H9 (cell line): Measurements from ENCODE around the gene RBP4. TPM values are rescaled to one million over a fixed set of nuclear protein-coding genes. Genes with fewer than 3 reads are reported as not detected.

Experiments
- DNase-seq: peaks from one replicate; pipeline ENCODE4 v3.0.0-alpha.2; 2017
- H2AFZ ChIP-seq: one replicate; pipeline ENCODE4 v1.6.1; 2013; ENCODE audit warnings: mild to moderate bottlenecking, low read length, control low read depth, moderate library complexity
- H2AK5ac ChIP-seq: 2 replicates; pipeline ENCODE4 v1.6.1; 2013; ENCODE audit warnings: low read length, control low read depth, mixed read lengths; ENCODE audit not compliant: insufficient read length
- H2BK120ac ChIP-seq: one replicate; pipeline ENCODE4 v1.6.1; 2013; ENCODE audit warnings: low read depth, mild to moderate bottlenecking, low read length, control low read depth, inconsistent platforms; ENCODE audit not compliant: poor library complexity, severe bottlenecking
- H2BK12ac ChIP-seq: 2 replicates; pipeline ENCODE4 v1.6.1; 2013; ENCODE audit warnings: low read length, control low read depth, mixed read lengths, low read depth; ENCODE audit not compliant: insufficient read length
- H2BK15ac ChIP-seq: 2 replicates; pipeline ENCODE4 v1.6.1; 2013; ENCODE audit warnings: low read depth, low read length, control low read depth
- H2BK20ac ChIP-seq: one replicate; pipeline ENCODE4 v1.6.1; 2013; ENCODE audit warnings: low read depth, mild to moderate bottlenecking, low read length, control low read depth, inconsistent platforms; ENCODE audit not compliant: poor library complexity, severe bottlenecking
- H2BK5ac ChIP-seq: 2 replicates; pipeline ENCODE4 v1.6.1; 2013; ENCODE audit warnings: low read length, control low read depth, mixed read lengths; ENCODE audit not compliant: insufficient read length
- H3K14ac ChIP-seq: 2 replicates; pipeline ENCODE4 v1.6.1; 2013; ENCODE audit warnings: low read length, control low read depth; ENCODE audit not compliant: insufficient read depth
- H3K18ac ChIP-seq: 2 replicates; pipeline ENCODE4 v1.6.1; 2013; ENCODE audit warnings: low read depth, mild to moderate bottlenecking, mixed read lengths, low read length, control low read depth; ENCODE audit not compliant: insufficient read length
- H3K23ac ChIP-seq: 2 replicates; pipeline ENCODE4 v1.6.1; 2013; ENCODE audit warnings: low read length, control low read depth, mixed read lengths, low read depth; ENCODE audit not compliant: insufficient read length
- H3K23me2 ChIP-seq: 2 replicates; pipeline ENCODE4 v1.6.1; 2013; ENCODE audit warnings: low read depth, mild to moderate bottlenecking, mixed read lengths, low read length, control low read depth; ENCODE audit not compliant: insufficient read length, poor library complexity, severe bottlenecking
- H3K27ac ChIP-seq: 2 replicates; pipeline ENCODE4 v1.5.1; 2013; ENCODE audit warnings: low read length, control low read depth, mixed read lengths, low read depth; ENCODE audit not compliant: insufficient read length
- H3K27me3 ChIP-seq: 2 replicates; pipeline ENCODE4 v1.6.1; 2013; ENCODE audit warnings: low read length, control low read depth, inconsistent platforms; ENCODE audit not compliant: insufficient read depth
- H3K4ac ChIP-seq: 2 replicates; pipeline ENCODE4 v1.6.1; 2013; ENCODE audit warnings: low read depth, mild to moderate bottlenecking, control low read depth, inconsistent platforms, low read length, moderate library complexity
- H3K4me1 ChIP-seq: 2 replicates; pipeline ENCODE4 v1.6.1; 2013; ENCODE audit warnings: low read length, control low read depth, inconsistent platforms; ENCODE audit not compliant: insufficient read depth
- H3K4me2 ChIP-seq: 2 replicates; pipeline ENCODE4 v1.6.1; 2013; ENCODE audit warnings: low read length, control low read depth, mixed read lengths; ENCODE audit not compliant: insufficient read length, insufficient read depth
- H3K56ac ChIP-seq: 2 replicates; pipeline ENCODE4 v1.6.1; 2013; ENCODE audit warnings: low read depth, mild to moderate bottlenecking, mixed read lengths, low read length, control low read depth; ENCODE audit not compliant: insufficient read length
- H3K79me1 ChIP-seq: 2 replicates; pipeline ENCODE4 v1.6.1; 2013; ENCODE audit warnings: low read depth, mild to moderate bottlenecking, moderate library complexity, low read length, control low read depth, inconsistent platforms; ENCODE audit not compliant: insufficient read depth, poor library complexity, severe bottlenecking
- H3K79me2 ChIP-seq: 2 replicates; pipeline ENCODE4 v1.6.1; 2013; ENCODE audit warnings: low read length, control low read depth, inconsistent platforms; ENCODE audit not compliant: insufficient read depth
- H3K9ac ChIP-seq: 2 replicates; pipeline ENCODE4 v1.6.1; 2013; ENCODE audit warnings: low read length, control low read depth, mixed read lengths; ENCODE audit not compliant: insufficient read length; ENCODE audit errors: extremely low read depth
- H3K9me3 ChIP-seq: one replicate; pipeline ENCODE4 v1.6.1; 2013; ENCODE audit warnings: low read depth, low read length, inconsistent platforms; ENCODE audit not compliant: control insufficient read depth
- H3T11ph ChIP-seq: one replicate; pipeline ENCODE4 v1.6.1; 2013; ENCODE audit warnings: mild to moderate bottlenecking, low read length, control low read depth, inconsistent platforms
- H4K20me1 ChIP-seq: one replicate; pipeline ENCODE4 v1.6.1; 2013; ENCODE audit not compliant: control insufficient read depth, insufficient read length, insufficient read depth
- H4K5ac ChIP-seq: 2 replicates; pipeline ENCODE4 v1.6.1; 2013; ENCODE audit warnings: low read depth, mild to moderate bottlenecking, mixed read lengths, low read length, control low read depth; ENCODE audit not compliant: insufficient read length
- H4K8ac ChIP-seq: replicated peaks from 2 replicates; pipeline ENCODE4 v1.6.1; 2013; ENCODE audit warnings: low read length, control low read depth, mixed read lengths, low read depth; ENCODE audit not compliant: insufficient read length
- H4K91ac ChIP-seq: 2 replicates; pipeline ENCODE4 v1.6.1; 2013; ENCODE audit warnings: low read depth, mild to moderate bottlenecking, moderate library complexity, mixed read lengths, low read length, control low read depth; ENCODE audit not compliant: insufficient read length
- H3K27ac Mint-ChIP-seq, 3 experiments: 2 replicates in 2 of 3; 3 replicates in 1 of 3; pipeline ENCODE4 v1.8.0; 2020 to 2021; ENCODE audit warnings: mixed read lengths in 3 of 3, mild to moderate bottlenecking in 1 of 3, moderate library complexity in 1 of 3
- H3K27me3 Mint-ChIP-seq: 2 replicates; pipeline ENCODE4 v1.8.0; 2021; ENCODE audit warnings: low read depth, mild to moderate bottlenecking, moderate library complexity, mixed read lengths
- H3K36me3 Mint-ChIP-seq, 3 experiments: 2 replicates in 2 of 3; 3 replicates in 1 of 3; pipeline ENCODE4 v1.8.0; 2020 to 2021; ENCODE audit warnings: low read depth in 3 of 3, mixed read lengths in 3 of 3; ENCODE audit not compliant: insufficient read depth in 1 of 3
- H3K4me1 Mint-ChIP-seq, 2 experiments: 2 replicates each; pipeline ENCODE4 v1.8.0; 2020; ENCODE audit warnings: mixed read lengths in 2 of 2
- H3K4me3 Mint-ChIP-seq, 2 experiments: 2 replicates in 1 of 2; 3 replicates in 1 of 2; pipeline ENCODE4 v1.8.0; 2020 to 2021; ENCODE audit warnings: mild to moderate bottlenecking in 2 of 2, mixed read lengths in 2 of 2, moderate library complexity in 1 of 2
- H3K9me3 Mint-ChIP-seq, 2 experiments: 2 replicates in 1 of 2; 3 replicates in 1 of 2; pipeline ENCODE4 v1.8.0; 2020; ENCODE audit warnings: mild to moderate bottlenecking in 2 of 2, mixed read lengths in 2 of 2, moderate library complexity in 1 of 2
- CTCF ChIP-seq: fragments of 200-600 bp; sonication (generic); conservative IDR thresholded peaks from 3 replicates; pipeline ENCODE4 v1.8.0; 2021; ENCODE audit warnings: antibody characterized with exemption, mild to moderate bottlenecking
- WGBS: extraction: QIAGEN DNeasy Blood & Tissue Kit; methylation state at CpG from one replicate; pipeline ENCODE4 v1.1.7; 2013; ENCODE audit warnings: missing lambda C conversion rate, low lambda C conversion rate, mixed read lengths; ENCODE audit not compliant: insufficient read length; ENCODE audit errors: extremely low coverage; 5-methylcytosine and 5-hydroxymethylcytosine counted together
- total RNA-seq: library from RNA; stranded (reverse); gene quantifications from 2 replicates; pipeline ENCODE4 v1.2.1, GENCODE V29; 2021

The RBP4 gene
- total RNA-seq, 1 experiment from 2014 or later = not detected

- no peaks in the 10 kb centered on the region for H3K9me3 Mint-ChIP-seq
- Histone ChIP-seq H3K4me2 (peak overlapping the region; percentile 71), H3K18ac (no peak overlapping the region), H2AFZ (no peak overlapping the region), H3K4me1 (no peaks in the 10 kb centered on the region), H3K9me3 (no peaks in the 10 kb centered on the region), H4K91ac (no peak overlapping the region), H2AK5ac (no peak overlapping the region), H3K56ac (no peak overlapping the region), H2BK20ac (no peak overlapping the region), H3K79me2 (no peaks in the 10 kb centered on the region), H2BK5ac (no peak overlapping the region), H2BK120ac (no peak overlapping the region), H4K8ac (no peak overlapping the region), H3K27ac (no peak overlapping the region), H2BK15ac (no peak overlapping the region), H2BK12ac (no peak overlapping the region), H3K9ac (no peak overlapping the region), H3K27me3 (peaks cover 24% of the 10 kb centered on the region), H3K79me1 (no peaks in the 10 kb centered on the region), H4K20me1 (no peaks in the 10 kb centered on the region), H3K4ac (no peak overlapping the region), H4K5ac (no peak overlapping the region), H3T11ph (no peak overlapping the region), H3K23me2 (peaks cover 7% of the 10 kb centered on the region), H3K14ac (no peak overlapping the region), H3K23ac (no peak overlapping the region)
- peaks cover 78% of the 10 kb centered on the region for H3K27me3 Mint-ChIP-seq
- no CpG with 5 or more reads among the region's 60 CpGs for WGBS
- no peak for TF ChIP-seq CTCF
- peaks cover 14 to 15% of the 10 kb centered on the region in 2 experiments for H3K4me1 Mint-ChIP-seq
- peak overlapping the region; percentile 65 to 82 for H3K4me3 Mint-ChIP-seq
- H3K27ac Mint-ChIP-seq = no peak overlapping the region
- no peaks in the 10 kb centered on the region; a peak in 1 of 7 replicates for H3K36me3 Mint-ChIP-seq
- DNase-seq = peak; percentile 38
Measured at GRCh38 chr10:93600446-93601145, 439 bp downstream of the RBP4 start.
